IPS DF 6.9 (cell line): Measurements from ENCODE around the gene ACSBG1.

ENCODE experiments used
- DNase-seq: peaks from one replicate; pipeline ENCODE4 v3.0.0-alpha.2; 2013; ENCODE audit warnings: low read depth, low spot score
- H3K27ac ChIP-seq: one replicate; pipeline ENCODE4 v1.5.1; 2013; ENCODE audit warnings: low read length, control low read depth
- H3K27me3 ChIP-seq: 2 replicates; pipeline ENCODE4 v1.6.1; 2013; ENCODE audit warnings: mild to moderate bottlenecking, low read length; ENCODE audit not compliant: control insufficient read depth, insufficient read depth
- H3K36me3 ChIP-seq: 2 replicates; pipeline ENCODE4 v1.6.1; 2013; ENCODE audit warnings: low read length; ENCODE audit not compliant: control insufficient read depth, insufficient read depth
- H3K4me1 ChIP-seq: 2 replicates; pipeline ENCODE4 v1.6.1; 2013; ENCODE audit warnings: low read length; ENCODE audit not compliant: control insufficient read depth, insufficient read depth
- H3K4me3 ChIP-seq: 2 replicates; pipeline ENCODE4 v1.5.1; 2013; ENCODE audit warnings: mild to moderate bottlenecking, low read length
- H3K9me3 ChIP-seq: 2 replicates; pipeline ENCODE4 v1.6.1; 2013; ENCODE audit warnings: low read length, inconsistent platforms; ENCODE audit not compliant: control insufficient read depth, insufficient read depth
- WGBS: extraction: QIAGEN DNeasy Blood & Tissue Kit; methylation state at CpG from one replicate; pipeline ENCODE4 v1.1.7; 2013; ENCODE audit warnings: mixed read lengths, missing lambda C conversion rate; ENCODE audit not compliant: insufficient read length, insufficient coverage; 5-methylcytosine and 5-hydroxymethylcytosine counted together

Gene ACSBG1

DNA sequence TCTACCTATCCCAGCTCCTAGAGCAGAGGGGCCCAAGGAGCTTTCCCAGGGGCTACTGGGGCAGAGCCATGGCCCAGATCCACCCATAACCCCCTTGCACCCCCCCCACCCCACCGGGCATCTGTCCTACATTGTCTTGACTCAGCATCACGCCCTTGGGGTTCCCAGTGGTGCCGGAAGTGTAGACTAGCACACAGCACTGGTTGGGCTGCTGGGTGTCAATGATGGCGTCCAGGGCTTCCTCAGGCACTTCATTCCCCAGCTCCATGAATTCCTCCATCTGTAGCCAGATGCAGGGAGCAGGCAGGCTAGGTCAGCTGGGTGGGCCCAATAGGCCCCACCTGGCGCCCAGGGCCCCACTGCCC is 52.0 kb downstream of the ACSBG1 start:
- no peak for DNase-seq
- Histone ChIP-seq H3K4me1 (no peaks in the 10 kb centered on the region), H3K4me3 (no peak overlapping the region), H3K9me3 (no peaks in the 10 kb centered on the region), H3K36me3 (no peaks in the 10 kb centered on the region; the same call in 1 of the 2 replicates), H3K27me3 (no peaks in the 10 kb centered on the region), H3K27ac (no peak overlapping the region)
- no CpG with 5 or more reads among the region's 5 CpGs for WGBS

DNA sequence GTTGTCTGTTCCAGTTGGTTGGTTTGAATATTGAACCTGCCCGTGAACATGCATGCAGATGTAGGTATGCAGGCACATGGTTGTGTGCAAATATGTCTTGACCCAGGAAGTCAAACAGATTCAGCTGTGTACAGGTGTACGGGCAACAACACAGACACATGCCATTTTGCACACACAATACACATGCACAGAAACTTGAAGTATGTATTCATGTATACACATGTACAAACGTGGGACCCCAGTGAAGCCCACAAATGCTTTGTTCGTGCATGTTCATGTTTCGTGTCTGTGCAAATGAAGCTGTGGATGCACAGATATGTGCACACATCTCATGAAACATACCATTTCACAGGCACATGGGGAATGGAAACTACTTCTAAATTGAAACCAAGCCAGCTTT is 54.5 kb downstream of the ACSBG1 start:
- Histone ChIP-seq H3K9me3 (no peaks in the 10 kb centered on the region), H3K36me3 (no peaks in the 10 kb centered on the region; the same call in 1 of the 2 replicates), H3K4me1 (no peaks in the 10 kb centered on the region), H3K4me3 (no peak overlapping the region), H3K27ac (no peak overlapping the region), H3K27me3 (no peaks in the 10 kb centered on the region)
- WGBS, result no CpG with 5 or more reads among the region's 5 CpGs
- DNase-seq, result no peak

- Histone ChIP-seq H3K4me3 (no peak overlapping the region), H3K4me1 (no peaks in the 10 kb centered on the region), H3K9me3 (no peaks in the 10 kb centered on the region), H3K36me3 (no peaks in the 10 kb centered on the region; the same call in 1 of the 2 replicates), H3K27me3 (no peaks in the 10 kb centered on the region), H3K27ac (no peak overlapping the region)
- no CpG with 5 or more reads among the region's 12 CpGs for WGBS
- no peak for DNase-seq
These were observed 55.0 kb downstream of the ACSBG1 start for GRCh38 chr15:78179286-78179840.

DNA sequence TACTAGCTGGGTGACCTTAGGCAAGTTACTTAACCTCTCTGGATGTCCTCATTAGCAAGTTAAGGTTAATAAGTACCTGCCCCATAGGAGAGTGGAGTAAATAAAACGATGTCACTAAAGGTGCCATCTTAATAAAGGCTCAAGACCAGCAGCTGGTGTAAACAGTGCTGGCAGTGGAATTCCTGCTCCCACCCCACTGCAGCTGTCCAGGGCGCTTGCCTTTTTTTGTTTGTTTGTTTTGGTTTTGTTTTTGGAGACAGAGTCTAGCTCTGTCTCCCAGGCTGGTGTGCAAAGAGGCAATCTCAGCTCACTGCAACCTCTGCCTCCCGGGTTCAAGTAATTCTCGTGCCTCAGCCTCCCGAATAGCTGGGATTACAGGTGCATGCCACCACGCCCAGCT is 56.3 kb downstream of the ACSBG1 start:
- H3K4me3 ChIP-seq, result no peak overlapping the region
- DNase-seq, result no peak
- no peaks in the 10 kb centered on the region for H3K9me3 ChIP-seq
- no peaks in the 10 kb centered on the region for H3K4me1 ChIP-seq
- no CpG with 5 or more reads among the region's 6 CpGs for WGBS
- no peak overlapping the region for H3K27ac ChIP-seq
- H3K27me3 ChIP-seq, result no peaks in the 10 kb centered on the region
- no peaks in the 10 kb centered on the region; the same call in 1 of the 2 replicates for H3K36me3 ChIP-seq

- Histone ChIP-seq H3K4me1 (no peaks in the 10 kb centered on the region), H3K9me3 (no peaks in the 10 kb centered on the region), H3K27ac (no peak overlapping the region), H3K36me3 (no peaks in the 10 kb centered on the region; the same call in 1 of the 2 replicates), H3K4me3 (no peak overlapping the region), H3K27me3 (no peaks in the 10 kb centered on the region)
- DNase-seq, result peak; percentile 64
- WGBS, result no CpG with 5 or more reads among the region's 12 CpGs
These were observed 56.9 kb downstream of the ACSBG1 start for GRCh38 chr15:78177447-78177873.

GRCh38 chr15:78175330-78175729 is 59.0 kb downstream of the ACSBG1 start:
- H3K4me3 ChIP-seq, result no peak overlapping the region
- H3K36me3 ChIP-seq, result peaks cover 3% of the 10 kb centered on the region; the same call in 1 of the 2 replicates
- H3K27me3 ChIP-seq, result no peaks in the 10 kb centered on the region
- H3K4me1 ChIP-seq, result no peaks in the 10 kb centered on the region
- no peaks in the 10 kb centered on the region for H3K9me3 ChIP-seq
- H3K27ac ChIP-seq, result no peak overlapping the region
- WGBS, result no CpG with 5 or more reads among the region's 2 CpGs
- DNase-seq, result no peak

- no peak overlapping the region for H3K4me3 ChIP-seq
- 0 out of 2 replicates have a peak, but pooled peaks cover 3% of the 10 kb centered on the region for H3K36me3 ChIP-seq
- DNase-seq, result no peak
- H3K27ac ChIP-seq, result no peak overlapping the region
- whole genome bisulfite sequencing, result no CpG with 5 or more reads among the region's 9 CpGs
- H3K27me3 ChIP-seq, result no peaks in the 10 kb centered on the region
- no peaks in the 10 kb centered on the region for H3K4me1 ChIP-seq
- H3K9me3 ChIP-seq, result no peaks in the 10 kb centered on the region
These were observed 60.0 kb downstream of the ACSBG1 start for GRCh38 chr15:78174401-78174800.

DNA sequence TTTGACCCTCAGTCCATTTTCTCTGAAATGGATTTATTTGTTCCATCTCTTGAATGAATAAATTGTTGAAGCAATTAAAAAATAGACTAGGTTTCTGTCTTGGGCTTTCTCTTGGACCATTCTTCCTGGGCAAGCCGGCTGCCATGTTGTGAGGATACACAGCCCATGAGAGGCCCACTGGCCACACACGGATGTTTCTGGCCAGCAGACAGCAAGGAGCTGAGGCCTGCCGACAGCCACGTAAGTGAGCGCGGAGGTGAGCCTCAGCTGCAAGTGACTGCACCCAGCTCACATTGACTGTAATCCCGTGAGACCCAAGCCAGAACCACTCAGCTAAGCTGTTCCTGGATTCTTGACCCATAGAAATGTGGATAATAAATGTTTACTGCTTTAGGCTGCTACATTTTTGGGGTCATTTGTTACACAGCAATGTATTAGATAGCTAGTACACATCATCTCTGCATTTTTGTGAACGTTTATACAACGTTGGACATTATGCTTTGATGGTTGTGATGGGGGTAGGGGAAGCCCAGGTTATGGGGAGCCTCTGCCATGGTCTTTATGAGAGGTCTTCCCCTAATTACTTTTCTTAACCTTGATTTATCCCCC is 62.4 kb downstream of the ACSBG1 start:
- no peak overlapping the region for H3K4me3 ChIP-seq
- no peaks in the 10 kb centered on the region for H3K9me3 ChIP-seq
- WGBS, result no CpG with 5 or more reads among the region's 9 CpGs
- no peak overlapping the region for H3K27ac ChIP-seq
- H3K4me1 ChIP-seq, result no peaks in the 10 kb centered on the region
- H3K27me3 ChIP-seq, result no peaks in the 10 kb centered on the region
- H3K36me3 ChIP-seq, result 0 out of 2 replicates have a peak, but pooled peaks cover 3% of the 10 kb centered on the region
- DNase-seq, result no peak

DNA sequence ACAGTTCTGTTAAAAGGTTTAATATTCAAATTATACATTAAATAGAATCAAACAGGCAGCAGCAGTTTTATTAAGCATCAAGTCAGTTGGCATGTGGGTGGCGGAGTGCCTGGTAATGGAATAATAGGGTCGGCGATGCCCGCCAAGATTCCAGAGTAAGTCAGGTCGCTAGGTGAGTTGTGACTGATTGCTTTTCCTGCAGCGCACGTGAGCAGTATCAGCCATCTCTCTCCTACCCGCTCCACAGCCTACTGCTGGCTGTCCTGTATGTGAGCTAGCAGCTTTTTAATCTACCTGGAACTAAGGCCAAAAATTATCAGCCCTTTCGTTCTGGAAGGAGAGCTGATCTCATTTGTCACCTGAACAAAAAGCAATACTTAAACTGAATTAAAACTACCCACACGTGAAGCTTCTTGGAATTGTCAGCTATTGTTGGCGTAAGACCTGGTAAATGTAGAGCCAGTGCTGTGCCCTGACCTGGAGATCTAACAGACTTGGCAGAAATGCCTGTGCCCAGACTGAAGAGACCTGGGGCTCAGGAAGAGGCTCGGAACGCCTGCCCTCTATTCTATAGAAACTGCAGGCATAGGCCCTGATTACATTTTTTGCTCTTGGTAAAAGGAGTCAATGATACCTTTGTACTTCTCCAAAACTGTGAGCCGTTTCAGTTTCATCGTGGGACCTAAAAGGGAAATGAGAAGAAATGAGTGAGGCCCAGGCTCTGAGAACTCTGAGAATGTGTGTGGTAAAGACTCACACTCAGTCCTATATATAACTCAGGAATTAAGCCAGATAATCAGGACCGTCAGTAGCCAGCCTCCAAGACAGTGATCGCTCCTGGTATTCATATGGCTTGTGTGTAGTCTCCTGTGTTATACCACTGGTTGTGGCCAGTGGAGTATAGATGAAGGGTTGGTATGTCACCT is 63.3 kb downstream of the ACSBG1 start:
- no peak for DNase-seq
- Histone ChIP-seq H3K4me3 (no peak overlapping the region), H3K4me1 (no peaks in the 10 kb centered on the region), H3K27ac (no peak overlapping the region), H3K36me3 (0 out of 2 replicates have a peak, but pooled peaks cover 3% of the 10 kb centered on the region), H3K27me3 (no peaks in the 10 kb centered on the region), H3K9me3 (no peaks in the 10 kb centered on the region)
- no CpG with 5 or more reads among the region's 17 CpGs for WGBS

DNA sequence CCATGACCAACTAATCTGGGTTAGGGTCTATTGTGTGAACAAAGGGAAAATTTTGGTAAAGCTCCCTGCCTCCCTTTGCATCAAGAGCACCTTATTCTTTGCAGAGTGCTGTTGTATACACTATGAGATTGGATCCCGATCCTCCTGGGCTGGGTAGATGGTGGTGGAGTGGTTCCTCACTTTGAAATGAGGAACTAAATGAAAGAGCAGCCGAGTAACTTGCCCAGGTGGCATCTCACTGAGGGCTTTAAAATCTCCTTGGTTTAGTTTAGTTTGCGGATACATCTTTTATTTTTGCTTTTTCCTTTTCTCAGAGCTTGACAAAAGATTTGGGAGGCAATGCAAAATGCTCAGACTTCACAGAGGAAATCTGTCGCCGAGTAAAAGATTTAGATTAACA is 65.8 kb downstream of the ACSBG1 start:
- no peak for DNase-seq
- no peak overlapping the region for H3K4me3 ChIP-seq
- H3K4me1 ChIP-seq, result no peaks in the 10 kb centered on the region
- WGBS, result no CpG with 5 or more reads among the region's 5 CpGs
- H3K27me3 ChIP-seq, result no peaks in the 10 kb centered on the region
- H3K36me3 ChIP-seq, result 0 out of 2 replicates have a peak, but pooled peaks cover 3% of the 10 kb centered on the region
- H3K9me3 ChIP-seq, result no peaks in the 10 kb centered on the region
- no peak overlapping the region for H3K27ac ChIP-seq
